Measurements from ENCODE around the gene RPL37A. TPM values are rescaled to one million over a fixed set of nuclear protein-coding genes. Genes with fewer than 3 reads are reported as not detected.

The RPL37A gene
- total RNA-seq, 2 donors from 2014 or later, result 452 to 1,069 TPM

DNA sequence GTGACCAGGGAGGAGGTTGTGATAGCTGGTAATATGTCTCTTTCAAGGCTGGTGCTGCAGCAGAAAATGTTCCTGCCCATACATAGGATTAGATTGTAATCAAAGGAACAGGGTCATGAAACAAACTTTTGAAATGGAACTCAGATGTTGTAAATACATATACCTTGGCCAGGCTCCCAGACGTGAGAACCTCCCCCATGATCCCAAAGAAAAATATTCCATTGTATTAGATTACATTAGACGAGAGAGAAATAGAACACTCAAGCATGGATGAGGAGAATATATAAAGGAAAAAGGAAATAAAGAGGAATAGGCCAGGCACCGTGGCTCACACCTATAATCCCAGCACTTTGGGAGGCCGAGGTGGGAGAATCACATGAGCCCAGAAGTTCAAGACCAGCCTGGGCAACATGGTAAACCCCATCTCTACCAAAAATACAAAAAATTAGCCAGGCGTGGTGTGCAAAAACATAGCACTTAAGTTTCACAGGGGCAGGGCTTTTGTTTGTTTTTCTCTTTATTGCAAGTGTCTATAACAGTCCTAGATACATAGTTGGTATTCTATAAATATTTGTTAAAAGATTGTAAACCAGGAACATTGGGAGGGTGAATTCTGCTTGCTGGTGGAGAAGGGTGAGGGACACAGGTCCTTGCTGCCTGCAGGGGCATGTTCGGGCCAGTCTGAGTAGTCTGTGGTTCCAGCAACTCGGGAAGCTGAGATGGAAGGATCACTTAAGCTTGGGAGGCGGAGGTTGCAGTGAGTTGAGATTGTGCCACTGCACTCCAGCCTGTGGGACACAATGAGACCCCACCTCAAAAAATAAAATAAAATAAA, 52.8 kb downstream of the RPL37A start:
- Histone ChIP-seq H3K27me3 (no peaks in the 10 kb centered on the region), H3K36me3 (replicated peaks in 1 of 2; ENCODE audit: insufficient read depth in 1 of 2, low read depth in 2 of 2) (no peaks in the 10 kb centered on the region), H3K27ac (peak overlapping the region in 2 of 4 donors; percentile 2 to 10), H3K4me3 (no peak overlapping the region), H3K9me3 (no peaks in the 10 kb centered on the region), H3K4me1 (peaks cover 41% of the 10 kb centered on the region)
- WGBS, 2 donors, result 55 to 57% methylated on average over 8 of the region's 8 CpGs
- peak in 2 of 4 donors; percentile 27 to 57 for DNase-seq
- intact Hi-C loops (cut with DNase I), result no loop called here
- TF ChIP-seq POLR2A (IDR thresholded peaks at IDR 0.05) (no peak), CTCF (IDR thresholded peaks at IDR 0.05) (no peak)
- no peak for ATAC-seq

GRCh38 chr2:216553093-216553478, 54.4 kb downstream of the RPL37A start:
- no peak for ATAC-seq
- DNase-seq, result no peak
- no peak overlapping the region for H3K4me3 ChIP-seq
- H3K27ac ChIP-seq, result no peak overlapping the region
- H3K9me3 ChIP-seq, result no peaks in the 10 kb centered on the region
- no peaks in the 10 kb centered on the region for H3K27me3 ChIP-seq
- intact Hi-C loops (cut with DNase I), result no loop called here
- no peak for TF ChIP-seq POLR2A (IDR thresholded peaks at IDR 0.05)
- 55 to 90% methylated on average over 1 of the region's 1 CpG for WGBS, 2 donors
- peaks cover 41% of the 10 kb centered on the region for H3K4me1 ChIP-seq
- H3K36me3 ChIP-seq (replicated peaks in 1 of 2; ENCODE audit: insufficient read depth in 1 of 2, low read depth in 2 of 2), result no peaks in the 10 kb centered on the region

Other genes with a start within 250 kb of the RPL37A start
- gene MARCHF4, start 126.4 kb upstream of the RPL37A start, total RNA-seq, result 1 to 10 TPM in 1 of 2 donors, under 1 TPM in 1; 0.52 to 2.6 TPM
- 10 to 100 TPM in 1 of 2 donors, 1 to 10 TPM in 1; 9.9 to 27.7 TPM for gene SMARCAL1, start 86.4 kb upstream of the RPL37A start, total RNA-seq
- gene IGFBP2, start 134.6 kb downstream of the RPL37A start, total RNA-seq, result 100 to 1,000 TPM; 129 to 170 TPM
- 100 to 1,000 TPM in 1 of 2 donors, 10 to 100 TPM in 1; 35.8 to 415 TPM for gene IGFBP5, start 196.7 kb downstream of the RPL37A start, total RNA-seq